Aorta (tissue), 5 donors: ENCODE results near the gene POC5. TPM values are rescaled to one million over a fixed set of nuclear protein-coding genes. Genes with fewer than 3 reads are reported as not detected.

Source experiments
- ATAC-seq: fragments of 200-7000 bp; cut with Tn5 transposase; one replicate; pipeline ENCODE4 v1.9.1; 2022; ENCODE audit warnings: moderate library complexity; ENCODE audit not compliant: low FRiP score
- DNase-seq, 2 donors: peaks; one replicate each; pipeline ENCODE4 v3.0.0-alpha.2; 2020
- H3K27ac ChIP-seq, 2 donors: one replicate each; pipeline ENCODE4 v1.5.1; 2013; ENCODE audit warnings: low read length in 2 of 2, mild to moderate bottlenecking in 2 of 2, moderate library complexity in 2 of 2, control low read depth in 1 of 2, inconsistent platforms in 1 of 2, low read depth in 1 of 2
- H3K27me3 ChIP-seq, 2 donors: one replicate each; pipeline ENCODE4 v1.6.1; 2013; ENCODE audit warnings: control low read depth in 1 of 2, low read length in 1 of 2, mild to moderate bottlenecking in 1 of 2, moderate library complexity in 1 of 2; ENCODE audit not compliant: insufficient read depth in 2 of 2, control insufficient read depth in 1 of 2
- H3K36me3 ChIP-seq, 2 donors: one replicate each; pipeline ENCODE4 v1.6.1; 2013; ENCODE audit warnings: control low read depth in 1 of 2, low read length in 1 of 2, mild to moderate bottlenecking in 1 of 2; ENCODE audit not compliant: insufficient read depth in 2 of 2, control insufficient read depth in 1 of 2
- H3K4me1 ChIP-seq, 2 donors: one replicate each; pipeline ENCODE4 v1.6.1; 2013; ENCODE audit warnings: low read length in 2 of 2, control low read depth in 1 of 2, mild to moderate bottlenecking in 1 of 2, moderate library complexity in 1 of 2; ENCODE audit not compliant: insufficient read depth in 2 of 2, control insufficient read depth in 1 of 2
- H3K4me3 ChIP-seq, 2 donors: one replicate each; pipeline ENCODE4 v1.5.1; 2013; ENCODE audit warnings: low read length in 2 of 2, control low read depth in 1 of 2, mild to moderate bottlenecking in 1 of 2
- H3K9me3 ChIP-seq: one replicate; pipeline ENCODE4 v1.6.1; 2013; ENCODE audit warnings: mild to moderate bottlenecking, low read length; ENCODE audit not compliant: control insufficient read depth
- WGBS, 2 donors: extraction: QIAGEN DNeasy Blood & Tissue Kit; methylation state at CpG; one replicate each; pipeline ENCODE4 v1.1.7; 2013; 5-methylcytosine and 5-hydroxymethylcytosine counted together
- intact Hi-C, 2 donors: fragments of 100-400 bp; cut with DNase I; formaldehyde crosslinking; loops; one replicate each; pipeline versions ENCODE4 v1.14.2 to v1.15.0; 2022
- polyA plus RNA-seq, 2 donors: library from polyadenylated mRNA; stranded (reverse); fragments of 200-250 nt; gene quantifications; one replicate each; pipeline ENCODE4 v1.2.3, GENCODE V29; 2013
- total RNA-seq, 2 donors: library from RNA; stranded (reverse); fragmentation: NEBNext Ultra II Directional; extraction: Animal tissue kit (Norgen Biotek cat#: 25700); gene quantifications; one replicate each; pipeline ENCODE4 v1.2.1, GENCODE V29; 2021
- donor health status: healthy with polysubstance abuse.
- donor health status: Bipolar disorder and iron deficiency.
- donor health status: DM: no; HTN: no; CAD: no.
- donor health status: DM: no; HTN: no; CAD: no.
- donor health status: DM: yes; HTN: yes; CAD: no.

The POC5 gene
- total and polyA plus RNA-seq, 4 donors = 6.1 to 11.8 (median 8.0) TPM

GRCh38 chr5:75694781-75695180, 22.5 kb downstream of the POC5 start:
- no peaks in the 10 kb centered on the region for H3K4me1 ChIP-seq
- H3K4me3 ChIP-seq = no peak overlapping the region
- H3K9me3 ChIP-seq = no peaks in the 10 kb centered on the region
- WGBS, 2 donors = 90 to 93% methylated on average over 1 of the region's 1 CpG
- H3K27me3 ChIP-seq = no peaks in the 10 kb centered on the region
- ATAC-seq = no peak
- intact Hi-C loops = no loop called here
- H3K27ac ChIP-seq = no peak overlapping the region
- H3K36me3 ChIP-seq = no peaks in the 10 kb centered on the region
- no peak for DNase-seq

DNA sequence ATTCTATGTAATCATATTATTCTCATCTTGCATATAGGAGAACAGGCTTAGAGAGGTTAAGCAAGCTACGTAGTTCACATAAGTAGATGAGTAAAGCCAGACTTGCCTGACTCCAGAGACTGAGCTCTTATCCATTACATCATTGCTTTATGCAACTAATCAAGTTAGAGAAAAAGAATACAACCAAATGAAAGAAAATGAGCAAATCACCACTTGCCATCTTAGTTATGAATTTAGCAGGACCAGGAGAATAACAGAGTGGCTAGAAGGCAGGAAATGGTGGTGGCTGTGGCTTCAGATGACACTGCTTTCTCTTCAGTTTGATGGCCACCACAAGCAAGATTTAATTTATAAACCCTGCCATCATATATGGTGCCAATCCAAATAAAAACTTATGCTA, 26.6 kb downstream of the POC5 start:
- H3K27me3 ChIP-seq = no peaks in the 10 kb centered on the region
- DNase-seq (no peak), ATAC-seq (no peak)
- intact Hi-C loops = no loop called here
- H3K9me3 ChIP-seq = no peaks in the 10 kb centered on the region
- H3K36me3 ChIP-seq = no peaks in the 10 kb centered on the region
- no peaks in the 10 kb centered on the region for H3K4me1 ChIP-seq
- WGBS, 2 donors = 96 to 97% methylated on average over 1 of the region's 1 CpG
- no peak overlapping the region for H3K4me3 ChIP-seq
- H3K27ac ChIP-seq = no peak overlapping the region

DNA sequence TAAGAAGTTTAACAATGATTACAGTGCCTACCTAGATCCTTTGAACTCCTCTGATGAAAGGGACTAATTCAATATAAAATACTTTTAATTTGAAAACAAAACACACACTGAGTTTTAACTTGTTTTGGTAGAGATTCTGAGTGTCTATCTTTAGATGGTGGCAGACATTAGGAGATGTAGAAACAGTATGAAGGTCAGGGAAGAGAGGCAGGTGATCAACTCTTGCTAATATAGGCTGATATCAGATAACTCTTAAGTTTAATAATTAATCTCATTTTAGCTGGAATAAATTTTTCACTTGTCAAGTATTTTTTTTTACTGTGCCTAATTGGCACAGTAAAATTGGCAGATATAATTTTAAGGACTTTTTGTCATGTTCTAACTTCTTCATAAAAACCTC, 30.8 kb downstream of the POC5 start:
- Histone ChIP-seq H3K27ac (no peak overlapping the region), H3K9me3 (no peaks in the 10 kb centered on the region), H3K4me1 (no peaks in the 10 kb centered on the region), H3K4me3 (no peak overlapping the region), H3K27me3 (no peaks in the 10 kb centered on the region), H3K36me3 (peaks cover 0 to 1% of the 10 kb centered on the region in 2 donors)
- intact Hi-C loops = loop anchor here in 1 of 2 donors (10.0 kb wide), 1 partner anchor 162 kb away; no protein-coding TSS in a partner anchor
- no peak for DNase-seq
- no peak for ATAC-seq

GRCh38 chr5:75685141-75685540, 32.1 kb downstream of the POC5 start:
- DNase-seq (no peak), ATAC-seq (no peak)
- Histone ChIP-seq H3K27ac (no peak overlapping the region), H3K9me3 (no peaks in the 10 kb centered on the region), H3K36me3 (peaks cover 0 to 1% of the 10 kb centered on the region in 2 donors), H3K4me1 (no peaks in the 10 kb centered on the region), H3K27me3 (no peaks in the 10 kb centered on the region), H3K4me3 (no peak overlapping the region)
- intact Hi-C loops = loop anchor here in 1 of 2 donors (10.0 kb wide), 1 partner anchor 160 kb away; no protein-coding TSS in a partner anchor
- WGBS, 2 donors = 97% methylated on average over 11 of the region's 11 CpGs

- DNase-seq = no peak
- no peak for ATAC-seq
- no peak overlapping the region for H3K4me3 ChIP-seq
- H3K36me3 ChIP-seq = peaks cover 0 to 1% of the 10 kb centered on the region in 2 donors
- no peak overlapping the region for H3K27ac ChIP-seq
- H3K27me3 ChIP-seq = no peaks in the 10 kb centered on the region
- intact Hi-C loops = loop anchor here (5.0 to 10.0 kb wide), 2 partner anchors 156 to 444 kb away; partner anchors contain the start of gene ANKRD31 (in 2 of the 2)
- WGBS, 2 donors = 21 to 23% methylated on average over 2 of the region's 2 CpGs
- no peaks in the 10 kb centered on the region for H3K4me1 ChIP-seq
- no peaks in the 10 kb centered on the region for H3K9me3 ChIP-seq
Measured at GRCh38 chr5:75681125-75681830, 36.0 kb downstream of the POC5 start.

GRCh38 chr5:75678155-75678554, 39.1 kb downstream of the POC5 start:
- no peaks in the 10 kb centered on the region for H3K9me3 ChIP-seq
- DNase-seq = no peak
- WGBS, 2 donors = 81 to 82% methylated on average over 3 of the region's 3 CpGs
- no peaks in the 10 kb centered on the region for H3K4me1 ChIP-seq
- no peak for ATAC-seq
- no peak overlapping the region for H3K4me3 ChIP-seq
- intact Hi-C loops = no loop called here
- peaks cover 0 to 2% of the 10 kb centered on the region in 2 donors for H3K36me3 ChIP-seq
- H3K27ac ChIP-seq = no peak overlapping the region
- H3K27me3 ChIP-seq = no peaks in the 10 kb centered on the region

GRCh38 chr5:75677607-75678006, 39.6 kb downstream of the POC5 start:
- ATAC-seq = peak; percentile 29
- WGBS, 2 donors = 50 to 60% methylated on average over 1 of the region's 1 CpG
- H3K36me3 ChIP-seq = peaks cover 0 to 2% of the 10 kb centered on the region in 2 donors

DNA sequence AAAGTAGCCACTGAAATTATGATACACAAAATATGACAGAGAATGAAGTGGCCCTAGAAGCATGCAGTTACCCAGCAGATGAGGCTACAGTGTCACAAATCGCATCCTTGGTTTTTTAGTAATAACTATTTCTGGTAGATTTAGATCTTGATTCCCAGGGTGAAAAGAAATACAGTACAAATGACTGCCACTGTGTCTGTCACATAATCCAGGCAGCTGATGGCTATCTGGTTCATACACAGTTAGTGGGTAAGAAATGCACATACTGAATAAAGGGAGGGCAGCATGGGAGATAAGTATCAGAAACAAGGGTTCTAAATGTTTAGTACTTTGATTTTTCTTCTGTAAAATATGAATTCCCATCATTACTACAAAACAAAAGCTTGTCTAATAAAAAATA, 41.5 kb downstream of the POC5 start:
- DNase-seq = no peak
- no peaks in the 10 kb centered on the region for H3K27me3 ChIP-seq
- H3K4me3 ChIP-seq = no peak overlapping the region
- ATAC-seq = no peak
- H3K4me1 ChIP-seq = no peaks in the 10 kb centered on the region
- WGBS, 2 donors = 95 to 97% methylated on average over 1 of the region's 1 CpG
- H3K27ac ChIP-seq = no peak overlapping the region
- H3K36me3 ChIP-seq = peaks cover 0 to 2% of the 10 kb centered on the region in 2 donors
- no peaks in the 10 kb centered on the region for H3K9me3 ChIP-seq
- intact Hi-C loops = no loop called here

More at GRCh38 chr5:75677607-75678006, 39.6 kb downstream of the POC5 start:
- DNase-seq = no peak
- no peaks in the 10 kb centered on the region for H3K27me3 ChIP-seq
- no peak overlapping the region for H3K27ac ChIP-seq
- H3K9me3 ChIP-seq = no peaks in the 10 kb centered on the region
- intact Hi-C loops = no loop called here
- no peak overlapping the region for H3K4me3 ChIP-seq
- no peaks in the 10 kb centered on the region for H3K4me1 ChIP-seq

GRCh38 chr5:75672616-75673015, 44.6 kb downstream of the POC5 start:
- Histone ChIP-seq H3K27me3 (no peaks in the 10 kb centered on the region), H3K9me3 (no peaks in the 10 kb centered on the region), H3K4me3 (no peak overlapping the region), H3K36me3 (peaks cover 0 to 2% of the 10 kb centered on the region in 2 donors), H3K27ac (no peak overlapping the region), H3K4me1 (peaks cover 0 to 2% of the 10 kb centered on the region in 2 donors)
- ATAC-seq = no peak
- WGBS, 2 donors = 96 to 97% methylated on average over 3 of the region's 3 CpGs
- intact Hi-C loops = no loop called here
- no peak for DNase-seq
